ENCODE measurements around the gene ZNF384.

DNA sequence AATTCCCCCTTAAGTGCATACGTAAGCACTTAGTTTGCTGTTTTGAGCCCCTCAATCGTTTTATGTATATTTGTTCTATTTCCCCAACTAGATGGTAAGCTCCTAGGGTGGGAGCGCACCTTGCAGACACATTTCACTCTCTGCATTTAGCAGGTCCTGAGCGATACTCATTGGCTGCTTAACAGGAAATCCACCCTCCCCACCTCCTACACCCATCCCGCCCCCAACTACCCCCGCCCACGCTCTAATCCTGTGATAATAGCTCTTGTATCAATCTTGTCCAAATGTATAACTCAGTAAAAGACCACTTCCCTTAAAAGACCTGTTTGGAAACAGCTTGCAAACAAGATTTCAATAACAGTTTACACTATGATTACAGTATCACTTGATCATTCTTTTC lies 61.6 kb downstream of the ZNF384 start:
- TF ChIP-seq, protein P1, sequence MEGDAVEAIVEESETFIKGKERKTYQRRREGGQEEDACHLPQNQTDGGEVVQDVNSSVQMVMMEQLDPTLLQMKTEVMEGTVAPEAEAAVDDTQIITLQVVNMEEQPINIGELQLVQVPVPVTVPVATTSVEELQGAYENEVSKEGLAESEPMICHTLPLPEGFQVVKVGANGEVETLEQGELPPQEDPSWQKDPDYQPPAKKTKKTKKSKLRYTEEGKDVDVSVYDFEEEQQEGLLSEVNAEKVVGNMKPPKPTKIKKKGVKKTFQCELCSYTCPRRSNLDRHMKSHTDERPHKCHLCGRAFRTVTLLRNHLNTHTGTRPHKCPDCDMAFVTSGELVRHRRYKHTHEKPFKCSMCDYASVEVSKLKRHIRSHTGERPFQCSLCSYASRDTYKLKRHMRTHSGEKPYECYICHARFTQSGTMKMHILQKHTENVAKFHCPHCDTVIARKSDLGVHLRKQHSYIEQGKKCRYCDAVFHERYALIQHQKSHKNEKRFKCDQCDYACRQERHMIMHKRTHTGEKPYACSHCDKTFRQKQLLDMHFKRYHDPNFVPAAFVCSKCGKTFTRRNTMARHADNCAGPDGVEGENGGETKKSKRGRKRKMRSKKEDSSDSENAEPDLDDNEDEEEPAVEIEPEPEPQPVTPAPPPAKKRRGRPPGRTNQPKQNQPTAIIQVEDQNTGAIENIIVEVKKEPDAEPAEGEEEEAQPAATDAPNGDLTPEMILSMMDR (optimal IDR thresholded peaks at IDR 0.05 in 1 of 3, IDR thresholded peaks at IDR 0.05 in 1 of 3, conservative IDR thresholded peaks at IDR 0.05 in 1 of 3; ENCODE audit: extremely low read depth in 1 of 3, insufficient read depth in 2 of 3, low read length in 3 of 3): no peak
- no peak for TF ChIP-seq EZH2 (IDR thresholded peaks at IDR 0.05; ENCODE audit: low read length)
